ENCODE results near the gene FBXW8.

FBXW8 gene

DNA sequence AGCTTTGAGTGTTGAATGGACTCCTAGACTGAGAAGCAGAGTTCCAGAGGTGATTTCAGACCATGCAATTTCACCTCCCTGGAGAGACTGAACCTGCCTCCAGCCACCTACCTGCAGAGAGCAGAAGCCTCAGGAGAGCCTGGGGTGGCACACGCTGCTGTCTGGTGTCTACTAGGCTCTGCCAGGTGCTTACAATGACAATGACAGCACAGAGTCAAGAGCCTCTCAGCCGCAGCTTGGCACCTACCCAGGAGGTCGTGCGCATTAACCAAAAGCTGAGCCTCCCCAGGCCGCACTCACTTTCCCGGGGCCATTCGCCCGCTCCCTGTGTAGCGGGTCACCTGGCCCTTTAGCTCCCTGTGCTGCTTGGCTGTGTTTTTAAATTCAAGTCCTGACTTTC is 125.3 kb downstream of the FBXW8 start:
- Histone ChIP-seq H3K27ac (ENCODE audit: low read depth, low read length) (no peak overlapping the region), H3K9me3 (ENCODE audit: insufficient read depth, low read depth, low read length) (no peaks in the 10 kb centered on the region), H3K36me3 (ENCODE audit: insufficient read depth, low read length) (no peaks in the 10 kb centered on the region), H3K4me1 (ENCODE audit: insufficient read depth, low read length) (0 out of 2 replicates have a peak, but pooled peaks cover 4% of the 10 kb centered on the region), H3K4me3 (ENCODE audit: low read length) (no peak overlapping the region), H3K27me3 (ENCODE audit: insufficient read depth, low read length) (no peaks in the 10 kb centered on the region), H3K9ac (ENCODE audit: low read depth, low read length) (no peak overlapping the region)
- 82% methylated on average over 9 of the region's 9 CpGs for WGBS

DNA sequence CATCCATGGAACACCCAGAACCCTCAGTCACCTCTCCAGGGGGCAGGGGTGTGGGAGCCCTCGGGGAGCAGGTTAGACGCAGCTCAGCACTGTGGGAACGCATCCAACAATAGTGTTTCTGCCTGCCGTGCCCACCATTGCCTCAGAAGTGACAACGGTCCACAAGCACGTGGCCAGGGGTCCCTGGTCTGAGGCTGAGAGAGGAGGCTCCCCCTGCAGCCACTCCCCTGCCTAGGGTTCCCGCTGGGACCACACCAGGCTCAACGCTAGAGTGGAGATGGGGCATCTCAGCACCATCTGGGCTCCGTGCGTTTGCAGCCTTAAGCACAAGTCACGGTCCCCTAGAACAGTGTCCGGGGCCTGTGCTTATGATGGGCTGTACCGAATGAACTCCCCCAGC is 125.8 kb downstream of the FBXW8 start:
- Histone ChIP-seq H3K27ac (ENCODE audit: low read depth, low read length) (no peak overlapping the region), H3K4me3 (ENCODE audit: low read length) (no peak overlapping the region), H3K4me1 (ENCODE audit: insufficient read depth, low read length) (0 out of 2 replicates have a peak, but pooled peaks cover 4% of the 10 kb centered on the region), H3K27me3 (ENCODE audit: insufficient read depth, low read length) (no peaks in the 10 kb centered on the region), H3K9ac (ENCODE audit: low read depth, low read length) (no peak overlapping the region), H3K36me3 (ENCODE audit: insufficient read depth, low read length) (no peaks in the 10 kb centered on the region), H3K9me3 (ENCODE audit: insufficient read depth, low read depth, low read length) (no peaks in the 10 kb centered on the region)
- WGBS, result 87% methylated on average over 13 of the region's 13 CpGs

DNA sequence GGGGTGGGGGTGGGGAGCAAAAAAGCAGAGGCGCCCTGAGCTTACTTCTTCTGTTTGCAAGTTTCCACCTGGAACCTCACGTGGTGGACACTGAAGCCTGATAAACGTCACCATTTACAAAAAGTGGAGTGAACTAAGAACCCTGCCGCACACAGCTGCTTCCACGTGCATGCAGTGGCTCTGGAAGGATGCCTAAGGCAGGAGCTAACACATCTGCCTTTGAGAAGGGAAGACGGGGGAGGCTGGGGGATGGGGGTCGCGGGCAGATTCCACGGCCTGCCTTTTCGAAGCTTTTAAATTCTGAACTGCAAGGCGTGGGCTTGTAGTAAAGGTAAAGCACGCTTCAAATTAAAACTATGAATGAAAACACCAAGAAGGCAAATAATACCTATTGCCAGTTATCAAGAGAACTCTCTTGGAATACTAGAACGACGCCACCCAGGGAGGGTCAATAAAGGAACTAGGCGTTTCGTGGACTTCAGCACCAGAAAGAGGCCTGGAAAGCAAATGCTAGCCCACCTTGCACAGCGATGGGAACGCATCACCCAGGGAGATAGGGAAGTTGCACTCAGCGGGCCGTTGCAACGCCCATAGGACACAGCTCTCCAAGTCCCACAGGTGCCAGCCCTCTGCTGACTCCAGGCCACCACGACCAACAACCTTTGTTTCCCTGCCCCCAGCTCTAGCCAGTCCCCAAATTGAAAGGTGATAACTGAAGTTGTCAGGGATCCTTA is 126.7 kb downstream of the FBXW8 start:
- no peak overlapping the region for H3K9ac ChIP-seq (ENCODE audit: low read depth, low read length)
- WGBS, result 79% methylated on average over 22 of the region's 22 CpGs

DNA sequence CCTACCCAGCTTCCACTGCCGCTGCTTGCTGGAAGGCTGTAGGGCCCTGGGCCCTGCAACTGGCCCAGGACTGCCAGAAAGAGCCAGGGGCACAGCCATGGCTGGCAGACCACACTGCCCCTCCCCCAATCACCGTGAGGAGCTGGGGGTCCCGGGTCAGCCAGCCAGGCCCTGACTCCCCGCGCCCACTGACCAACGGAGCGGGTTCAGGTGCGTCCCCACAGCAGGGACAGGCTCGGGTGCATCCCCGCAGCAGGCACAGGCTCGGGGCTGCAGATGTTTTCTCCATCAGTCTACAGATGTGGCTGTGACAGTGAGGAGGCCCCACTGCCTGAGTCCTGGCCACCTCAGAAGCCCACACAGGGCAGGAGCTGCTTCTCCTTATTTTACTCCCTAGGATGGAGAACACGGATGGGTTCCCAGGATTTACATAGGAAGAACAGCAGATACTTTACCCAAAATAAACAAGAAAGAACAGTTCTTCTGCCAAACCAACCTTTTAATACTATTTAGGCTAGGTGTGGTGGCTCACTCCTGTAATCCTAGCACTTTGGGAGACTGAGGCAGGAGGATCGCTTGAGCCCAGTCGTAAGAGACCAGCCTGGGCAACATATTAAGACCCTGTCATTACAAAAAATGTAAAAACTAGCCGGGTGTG is 127.4 kb downstream of the FBXW8 start:
- no peak overlapping the region for H3K27ac ChIP-seq (ENCODE audit: low read depth, low read length)
- H3K4me3 ChIP-seq (ENCODE audit: low read length), result no peak overlapping the region
- no peaks in the 10 kb centered on the region for H3K36me3 ChIP-seq (ENCODE audit: insufficient read depth, low read length)
- H3K4me1 ChIP-seq (ENCODE audit: insufficient read depth, low read length), result no peaks in the 10 kb centered on the region
- no peak overlapping the region for H3K9ac ChIP-seq (ENCODE audit: low read depth, low read length)
- no peaks in the 10 kb centered on the region for H3K9me3 ChIP-seq (ENCODE audit: insufficient read depth, low read depth, low read length)
- 92% methylated on average over 15 of the region's 15 CpGs for WGBS
- no peaks in the 10 kb centered on the region for H3K27me3 ChIP-seq (ENCODE audit: insufficient read depth, low read length)

More for the DNA sequence above, 126.7 kb downstream of the FBXW8 start:
- no peaks in the 10 kb centered on the region for H3K36me3 ChIP-seq (ENCODE audit: insufficient read depth, low read length)
- no peak overlapping the region for H3K4me3 ChIP-seq (ENCODE audit: low read length)
- H3K27ac ChIP-seq (ENCODE audit: low read depth, low read length), result no peak overlapping the region
- H3K9me3 ChIP-seq (ENCODE audit: insufficient read depth, low read depth, low read length), result no peaks in the 10 kb centered on the region
- H3K27me3 ChIP-seq (ENCODE audit: insufficient read depth, low read length), result no peaks in the 10 kb centered on the region
- 0 out of 2 replicates have a peak, but pooled peaks cover under 1% of the 10 kb centered on the region for H3K4me1 ChIP-seq (ENCODE audit: insufficient read depth, low read length)

DNA sequence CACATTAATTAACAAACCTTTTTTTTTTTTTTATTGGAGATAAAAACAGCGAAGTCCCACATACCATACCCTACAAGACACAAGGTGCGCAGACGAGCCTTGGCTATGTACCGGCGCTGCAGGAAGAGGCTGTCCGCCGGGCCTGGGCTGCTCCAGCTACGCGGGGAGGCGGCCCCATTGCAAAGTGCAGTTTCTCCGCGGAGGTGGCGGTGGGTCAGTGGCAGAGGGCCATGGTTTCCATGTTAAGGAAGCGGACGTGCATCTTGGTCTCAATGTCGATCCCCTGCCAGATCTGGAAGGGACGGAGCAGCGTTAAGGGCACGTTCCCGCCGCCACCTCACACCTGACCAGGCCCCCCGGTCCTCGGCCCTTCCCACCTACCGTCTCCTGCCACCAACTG is 128.2 kb downstream of the FBXW8 start:
- no peaks in the 10 kb centered on the region for H3K9me3 ChIP-seq (ENCODE audit: insufficient read depth, low read depth, low read length)
- H3K27ac ChIP-seq (ENCODE audit: low read depth, low read length), result no peak overlapping the region
- H3K9ac ChIP-seq (ENCODE audit: low read depth, low read length), result no peak overlapping the region
- H3K27me3 ChIP-seq (ENCODE audit: insufficient read depth, low read length), result no peaks in the 10 kb centered on the region
- H3K4me3 ChIP-seq (ENCODE audit: low read length), result no peak overlapping the region
- H3K4me1 ChIP-seq (ENCODE audit: insufficient read depth, low read length), result no peaks in the 10 kb centered on the region
- 90% methylated on average over 24 of the region's 24 CpGs for WGBS
- no peaks in the 10 kb centered on the region for H3K36me3 ChIP-seq (ENCODE audit: insufficient read depth, low read length)

DNA sequence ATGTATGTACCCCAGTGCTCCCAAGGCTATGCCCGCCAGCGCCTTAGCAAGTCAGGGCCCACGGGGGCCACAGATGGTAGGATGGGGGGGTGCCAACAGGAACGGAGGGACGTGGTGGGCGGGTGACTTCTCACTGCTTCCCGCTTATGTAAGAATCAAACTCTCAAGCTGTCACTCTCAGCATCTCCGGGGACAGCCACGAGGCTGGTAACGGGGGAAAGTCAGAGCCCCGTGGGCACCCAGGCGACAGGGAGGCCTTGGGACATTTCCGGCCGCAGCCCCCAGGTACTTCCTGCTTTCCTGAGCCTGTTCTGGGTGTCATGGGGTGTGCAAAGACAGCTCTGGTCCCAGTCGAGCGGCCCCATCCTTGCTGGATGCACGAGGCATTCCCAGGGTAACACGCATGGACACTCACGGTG is 129.2 kb downstream of the FBXW8 start:
- H3K36me3 ChIP-seq (ENCODE audit: insufficient read depth, low read length), result no peaks in the 10 kb centered on the region
- no peak overlapping the region for H3K9ac ChIP-seq (ENCODE audit: low read depth, low read length)
- no peaks in the 10 kb centered on the region for H3K9me3 ChIP-seq (ENCODE audit: insufficient read depth, low read depth, low read length)
- WGBS, result 94% methylated on average over 19 of the region's 19 CpGs
- no peaks in the 10 kb centered on the region for H3K4me1 ChIP-seq (ENCODE audit: insufficient read depth, low read length)
- H3K4me3 ChIP-seq (ENCODE audit: low read length), result no peak overlapping the region
- H3K27ac ChIP-seq (ENCODE audit: low read depth, low read length), result no peak overlapping the region
- no peaks in the 10 kb centered on the region for H3K27me3 ChIP-seq (ENCODE audit: insufficient read depth, low read length)

DNA sequence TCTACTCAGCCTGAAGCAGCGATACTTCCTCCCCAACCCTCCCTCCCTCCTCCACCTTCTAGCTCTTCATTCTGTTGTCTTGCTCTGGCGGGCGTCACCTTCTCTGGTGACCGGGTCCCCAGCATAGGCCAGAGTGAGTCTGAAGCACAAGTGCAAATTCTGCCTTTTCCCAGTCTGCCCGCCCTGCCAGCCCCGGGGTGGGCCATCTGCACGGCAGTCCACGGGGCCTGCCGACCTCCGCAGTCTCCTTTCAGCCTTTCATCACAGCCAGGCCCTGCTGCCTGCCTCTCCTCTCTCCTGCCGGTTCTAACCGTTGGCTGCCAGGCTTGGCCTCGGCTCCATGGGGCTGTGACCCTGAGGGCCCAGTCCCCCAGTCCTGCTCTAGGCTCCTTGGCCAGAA is 129.7 kb downstream of the FBXW8 start:
- Histone ChIP-seq H3K4me1 (ENCODE audit: insufficient read depth, low read length) (peaks cover 4% of the 10 kb centered on the region), H3K27ac (ENCODE audit: low read depth, low read length) (no peak overlapping the region), H3K9ac (ENCODE audit: low read depth, low read length) (no peak overlapping the region), H3K4me3 (ENCODE audit: low read length) (no peak overlapping the region), H3K36me3 (ENCODE audit: insufficient read depth, low read length) (no peaks in the 10 kb centered on the region), H3K9me3 (ENCODE audit: insufficient read depth, low read depth, low read length) (no peaks in the 10 kb centered on the region), H3K27me3 (ENCODE audit: insufficient read depth, low read length) (no peaks in the 10 kb centered on the region)
- WGBS, result 85% methylated on average over 13 of the region's 13 CpGs

DNA sequence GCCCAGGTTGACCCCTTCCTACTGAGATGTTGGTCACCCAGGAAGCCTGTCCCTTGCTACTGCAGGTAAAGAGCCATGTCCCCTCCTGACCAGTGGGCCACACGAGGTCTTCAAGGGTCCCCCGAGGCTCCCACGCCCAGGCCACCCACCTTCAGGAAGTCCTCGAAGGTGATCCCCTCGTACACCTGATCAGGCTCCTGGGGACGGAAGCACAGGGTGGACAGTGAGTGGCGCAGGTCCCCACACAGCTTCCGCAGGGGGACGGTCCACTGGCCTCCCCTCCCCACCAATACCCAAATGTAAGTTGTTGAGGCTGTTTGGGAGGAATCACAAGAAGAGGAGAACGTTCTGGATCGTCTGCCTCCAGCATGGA is 131.0 kb downstream of the FBXW8 start:
- H3K4me1 ChIP-seq (ENCODE audit: insufficient read depth, low read length), result peaks cover 8% of the 10 kb centered on the region
- WGBS, result 96% methylated on average over 10 of the region's 11 CpGs
- H3K27me3 ChIP-seq (ENCODE audit: insufficient read depth, low read length), result no peaks in the 10 kb centered on the region

DNA sequence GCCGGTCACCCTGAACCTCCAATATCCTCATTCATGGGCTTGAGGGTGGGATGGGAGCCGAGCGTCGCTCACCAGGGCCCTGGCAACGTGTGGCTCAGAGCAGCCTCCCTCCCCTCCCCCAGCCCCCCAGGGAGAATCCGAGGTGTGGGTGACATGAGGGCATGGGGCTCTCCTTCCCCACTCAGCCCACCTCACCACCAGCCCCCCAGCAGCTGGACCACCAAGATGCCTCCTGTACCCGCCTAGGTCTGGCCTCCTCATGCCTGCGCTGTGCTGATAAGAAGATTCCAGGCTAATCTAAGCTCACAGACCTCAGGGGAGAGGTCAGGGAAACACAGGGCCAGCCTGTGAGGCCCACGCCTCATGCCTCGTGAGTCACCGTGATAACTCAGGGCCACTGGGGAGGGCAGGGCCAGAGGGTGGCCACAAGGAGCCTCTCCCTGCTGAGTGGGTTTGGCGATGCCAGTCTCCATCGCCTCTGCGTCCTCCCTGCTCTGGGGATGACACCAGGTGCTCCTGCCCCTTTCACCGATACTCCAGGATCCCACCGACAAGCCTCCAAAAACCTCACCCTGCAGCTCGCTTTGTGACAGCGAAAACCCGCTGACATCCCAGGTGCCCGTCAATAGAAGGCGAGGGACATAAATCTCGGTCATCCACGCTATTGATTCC is 131.6 kb downstream of the FBXW8 start:
- Histone ChIP-seq H3K4me3 (ENCODE audit: low read length) (no peak overlapping the region), H3K36me3 (ENCODE audit: insufficient read depth, low read length) (no peaks in the 10 kb centered on the region), H3K9ac (ENCODE audit: low read depth, low read length) (no peak overlapping the region), H3K27ac (ENCODE audit: low read depth, low read length) (no peak overlapping the region), H3K9me3 (ENCODE audit: insufficient read depth, low read depth, low read length) (no peaks in the 10 kb centered on the region), H3K4me1 (ENCODE audit: insufficient read depth, low read length) (peaks cover 8% of the 10 kb centered on the region), H3K27me3 (ENCODE audit: insufficient read depth, low read length) (no peaks in the 10 kb centered on the region)
- WGBS, result 88% methylated on average over 20 of the region's 23 CpGs

More for the DNA sequence above, 131.0 kb downstream of the FBXW8 start:
- H3K9ac ChIP-seq (ENCODE audit: low read depth, low read length), result no peak overlapping the region
- no peaks in the 10 kb centered on the region for H3K9me3 ChIP-seq (ENCODE audit: insufficient read depth, low read depth, low read length)
- no peaks in the 10 kb centered on the region for H3K36me3 ChIP-seq (ENCODE audit: insufficient read depth, low read length)
- H3K27ac ChIP-seq (ENCODE audit: low read depth, low read length), result no peak overlapping the region
- no peak overlapping the region for H3K4me3 ChIP-seq (ENCODE audit: low read length)

DNA sequence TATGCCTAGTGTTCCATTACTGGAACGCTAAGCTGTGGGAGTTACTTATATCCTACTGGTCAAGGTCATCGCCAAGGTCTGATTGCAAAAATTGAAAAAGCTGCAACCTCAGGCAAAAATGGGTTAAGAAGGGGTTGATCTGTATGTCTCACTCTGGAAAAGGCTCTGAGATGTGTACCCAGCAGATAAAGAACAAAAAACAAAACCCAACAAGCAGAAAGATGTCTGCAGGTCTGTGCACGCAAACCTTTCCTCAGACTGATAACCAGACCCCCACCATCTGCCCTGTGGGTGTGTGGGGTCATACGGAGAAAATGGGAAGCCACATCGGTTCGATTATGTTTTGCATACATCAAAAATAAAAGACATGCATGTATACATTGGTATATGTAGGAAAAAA is 132.1 kb downstream of the FBXW8 start:
- H3K9ac ChIP-seq (ENCODE audit: low read depth, low read length), result no peak overlapping the region
- no peaks in the 10 kb centered on the region for H3K9me3 ChIP-seq (ENCODE audit: insufficient read depth, low read depth, low read length)
- H3K4me3 ChIP-seq (ENCODE audit: low read length), result no peak overlapping the region
- H3K4me1 ChIP-seq (ENCODE audit: insufficient read depth, low read length), result peaks cover 8% of the 10 kb centered on the region
- no peak overlapping the region for H3K27ac ChIP-seq (ENCODE audit: low read depth, low read length)
- H3K36me3 ChIP-seq (ENCODE audit: insufficient read depth, low read length), result no peaks in the 10 kb centered on the region
- H3K27me3 ChIP-seq (ENCODE audit: insufficient read depth, low read length), result no peaks in the 10 kb centered on the region
- WGBS, result over 99% methylated on average over 4 of the region's 6 CpGs

DNA sequence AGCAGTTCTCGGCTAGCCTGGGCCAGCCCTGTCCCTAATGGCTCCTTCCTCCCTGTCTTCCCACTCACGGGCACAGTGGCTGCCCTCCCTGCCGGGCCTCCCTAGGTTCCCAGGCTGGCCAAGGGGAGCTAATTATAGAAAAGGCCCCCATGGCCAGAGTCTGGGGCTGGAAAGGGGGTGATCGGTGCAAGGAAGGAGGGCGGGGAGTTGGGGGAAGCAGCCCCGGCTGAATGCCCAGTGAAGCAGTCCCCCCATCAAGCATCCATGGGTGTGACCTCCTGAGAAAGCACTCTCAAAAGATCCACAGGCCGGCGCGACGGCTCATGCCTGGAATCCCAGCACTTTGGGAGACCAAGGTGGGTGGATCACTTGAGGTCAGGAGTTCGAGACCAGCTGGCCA is 133.6 kb downstream of the FBXW8 start:
- H3K27me3 ChIP-seq (ENCODE audit: insufficient read depth, low read length), result no peaks in the 10 kb centered on the region
- no peak overlapping the region for H3K4me3 ChIP-seq (ENCODE audit: low read length)
- no peaks in the 10 kb centered on the region for H3K9me3 ChIP-seq (ENCODE audit: insufficient read depth, low read depth, low read length)
- 95% methylated on average over 11 of the region's 11 CpGs for WGBS
- no peak overlapping the region for H3K27ac ChIP-seq (ENCODE audit: low read depth, low read length)
- H3K4me1 ChIP-seq (ENCODE audit: insufficient read depth, low read length), result peaks cover 11% of the 10 kb centered on the region
- no peaks in the 10 kb centered on the region for H3K36me3 ChIP-seq (ENCODE audit: insufficient read depth, low read length)
- no peak overlapping the region for H3K9ac ChIP-seq (ENCODE audit: low read depth, low read length)
